ENCODE measurements around the gene SFT2D1.

The SFT2D1 gene

GRCh38 chr6:166343150-166343487 is 774 bp upstream of the SFT2D1 start:
- DNase-seq: peak in 1 of 2 donors; percentile 73
- Histone ChIP-seq H3K9ac (ENCODE audit: low read length) (no peak overlapping the region), H3K79me2 (ENCODE audit: control insufficient read depth, insufficient read depth, low read length, poor library complexity) (peaks cover 27% of the 10 kb centered on the region)

GRCh38 chr6:166341977-166342348 is 382 bp downstream of the SFT2D1 start:
- no peak overlapping the region for H3K23ac ChIP-seq (ENCODE audit: low read length)
- H3K27me3 ChIP-seq (ENCODE audit: insufficient read depth, low read length): no peaks in the 10 kb centered on the region
- peak overlapping the region; percentile 98 for H2AFZ ChIP-seq (ENCODE audit: insufficient read depth, low read length, poor library complexity)
- H3K79me2 ChIP-seq (ENCODE audit: control insufficient read depth, insufficient read depth, low read length, poor library complexity): peaks cover 27% of the 10 kb centered on the region
- peak in 1 of 2 donors; percentile 46 for DNase-seq
- peak overlapping the region; percentile 47 for H3K27ac ChIP-seq (ENCODE audit: low read depth, low read length)
- peaks cover 3 to 14% of the 10 kb centered on the region in 2 experiments for H3K4me1 ChIP-seq (ENCODE audit: control insufficient read depth in 1 of 2, insufficient read depth in 2 of 2, low read length in 2 of 2)
- H4K91ac ChIP-seq (ENCODE audit: low read depth, low read length): peak overlapping the region; percentile 98
- peak overlapping the region; percentile 99 for H3K4ac ChIP-seq (ENCODE audit: low read depth, low read length)
- H3K79me1 ChIP-seq (ENCODE audit: low read length): peaks cover 19% of the 10 kb centered on the region
- peak overlapping the region; percentile 87 for H2BK5ac ChIP-seq (ENCODE audit: low read depth, low read length, poor library complexity)
- peaks cover 9 to 10% of the 10 kb centered on the region in 2 experiments for H3K36me3 ChIP-seq (ENCODE audit: control insufficient read depth in 1 of 2, insufficient read depth in 2 of 2, low read length in 2 of 2)
- peak overlapping the region; percentile 92 for H3K9ac ChIP-seq (ENCODE audit: low read length)
- H3K9me3 ChIP-seq (ENCODE audit: insufficient read depth, low read depth, low read length): peaks cover 2% of the 10 kb centered on the region
- H3K14ac ChIP-seq (ENCODE audit: low read length): peak overlapping the region; percentile 100
- H2BK120ac ChIP-seq (ENCODE audit: insufficient read depth, low read length, poor library complexity): peak overlapping the region; percentile 91
- peak overlapping the region; percentile 63 for H3K4me2 ChIP-seq (ENCODE audit: low read length)
- peak overlapping the region; percentile 64 for H2AK5ac ChIP-seq (ENCODE audit: low read length)
- H4K8ac ChIP-seq (ENCODE audit: low read depth, low read length): peak overlapping the region; percentile 100
- WGBS (ENCODE audit: extremely low coverage, insufficient coverage, insufficient read length): no CpG with 5 or more reads among the region's 16 CpGs
- H2BK12ac ChIP-seq (ENCODE audit: low read length): no peak overlapping the region
- H3K4me3 ChIP-seq (ENCODE audit: low read depth, low read length): peak overlapping the region; percentile 98
- H4K12ac ChIP-seq (ENCODE audit: low read depth, low read length): peak overlapping the region; percentile 89
- peak overlapping the region; percentile 97 for H3K18ac ChIP-seq (ENCODE audit: low read length)

More at GRCh38 chr6:166343150-166343487, 774 bp upstream of the SFT2D1 start:
- H4K12ac ChIP-seq (ENCODE audit: low read depth, low read length): peak overlapping the region; percentile 89
- H4K8ac ChIP-seq (ENCODE audit: low read depth, low read length): no peak overlapping the region
- no peak overlapping the region for H2AK5ac ChIP-seq (ENCODE audit: low read length)
- H2BK120ac ChIP-seq (ENCODE audit: insufficient read depth, low read length, poor library complexity): peak overlapping the region; percentile 99
- no peaks in the 10 kb centered on the region for H3K27me3 ChIP-seq (ENCODE audit: insufficient read depth, low read length)
- H3K4me2 ChIP-seq (ENCODE audit: low read length): peak overlapping the region; percentile 63
- H4K91ac ChIP-seq (ENCODE audit: low read depth, low read length): peak overlapping the region; percentile 98
- H3K4ac ChIP-seq (ENCODE audit: low read depth, low read length): no peak overlapping the region
- peak overlapping the region; percentile 96 for H3K27ac ChIP-seq (ENCODE audit: low read depth, low read length)
- H3K4me3 ChIP-seq (ENCODE audit: low read depth, low read length): no peak overlapping the region
- no peak overlapping the region for H3K23ac ChIP-seq (ENCODE audit: low read length)
- peaks cover 19% of the 10 kb centered on the region for H3K79me1 ChIP-seq (ENCODE audit: low read length)
- H2BK5ac ChIP-seq (ENCODE audit: low read depth, low read length, poor library complexity): no peak overlapping the region
- peaks cover 2 to 3% of the 10 kb centered on the region in 2 experiments for H3K36me3 ChIP-seq (ENCODE audit: control insufficient read depth in 1 of 2, insufficient read depth in 2 of 2, low read length in 2 of 2)
- no peak overlapping the region for H2AFZ ChIP-seq (ENCODE audit: insufficient read depth, low read length, poor library complexity)
- no peak overlapping the region for H3K18ac ChIP-seq (ENCODE audit: low read length)
- peaks cover 2% of the 10 kb centered on the region for H3K9me3 ChIP-seq (ENCODE audit: insufficient read depth, low read depth, low read length)
- H3K14ac ChIP-seq (ENCODE audit: low read length): peak overlapping the region; percentile 100
- H3K4me1 ChIP-seq (ENCODE audit: control insufficient read depth in 1 of 2, insufficient read depth in 2 of 2, low read length in 2 of 2): peaks cover 3 to 14% of the 10 kb centered on the region in 2 experiments
- no CpG with 5 or more reads among the region's 3 CpGs for WGBS (ENCODE audit: extremely low coverage, insufficient coverage, insufficient read length)
- H2BK12ac ChIP-seq (ENCODE audit: low read length): no peak overlapping the region

- no CpG with 5 or more reads among the region's 7 CpGs for WGBS (ENCODE audit: extremely low coverage, insufficient coverage, insufficient read length)
- H3K4me3 ChIP-seq (ENCODE audit: low read depth, low read length): no peak overlapping the region
- H3K4ac ChIP-seq (ENCODE audit: low read depth, low read length): peak overlapping the region; percentile 75
- no peak overlapping the region for H3K27ac ChIP-seq (ENCODE audit: low read depth, low read length)
- no peak overlapping the region for H2BK5ac ChIP-seq (ENCODE audit: low read depth, low read length, poor library complexity)
- peaks cover 13 to 15% of the 10 kb centered on the region in 2 experiments for H3K36me3 ChIP-seq (ENCODE audit: control insufficient read depth in 1 of 2, insufficient read depth in 2 of 2, low read length in 2 of 2)
- peaks cover 27% of the 10 kb centered on the region for H3K79me2 ChIP-seq (ENCODE audit: control insufficient read depth, insufficient read depth, low read length, poor library complexity)
- no peak overlapping the region for H4K91ac ChIP-seq (ENCODE audit: low read depth, low read length)
- peaks cover 2% of the 10 kb centered on the region for H3K9me3 ChIP-seq (ENCODE audit: insufficient read depth, low read depth, low read length)
- H2AK5ac ChIP-seq (ENCODE audit: low read length): no peak overlapping the region
- H2BK120ac ChIP-seq (ENCODE audit: insufficient read depth, low read length, poor library complexity): no peak overlapping the region
- peaks cover 19% of the 10 kb centered on the region for H3K79me1 ChIP-seq (ENCODE audit: low read length)
- H3K4me1 ChIP-seq (ENCODE audit: control insufficient read depth in 1 of 2, insufficient read depth in 2 of 2, low read length in 2 of 2): peaks cover 3 to 14% of the 10 kb centered on the region in 2 experiments
- H3K18ac ChIP-seq (ENCODE audit: low read length): no peak overlapping the region
- H3K23ac ChIP-seq (ENCODE audit: low read length): no peak overlapping the region
- H3K14ac ChIP-seq (ENCODE audit: low read length): no peak overlapping the region
- H3K9ac ChIP-seq (ENCODE audit: low read length): no peak overlapping the region
- H4K8ac ChIP-seq (ENCODE audit: low read depth, low read length): no peak overlapping the region
- no peak overlapping the region for H2BK12ac ChIP-seq (ENCODE audit: low read length)
- H3K27me3 ChIP-seq (ENCODE audit: insufficient read depth, low read length): no peaks in the 10 kb centered on the region
- H3K4me2 ChIP-seq (ENCODE audit: low read length): peak overlapping the region; percentile 63
- no peak for DNase-seq
- no peak overlapping the region for H2AFZ ChIP-seq (ENCODE audit: insufficient read depth, low read length, poor library complexity)
- no peak overlapping the region for H4K12ac ChIP-seq (ENCODE audit: low read depth, low read length)
Measured at GRCh38 chr6:166341464-166341863, 881 bp downstream of the SFT2D1 start.

GRCh38 chr6:166338854-166339253 is 3.5 kb downstream of the SFT2D1 start:
- WGBS (ENCODE audit: extremely low coverage, insufficient coverage, insufficient read length): 100% methylated on average over 1 of the region's 9 CpGs
- Histone ChIP-seq H3K9ac (ENCODE audit: low read length) (no peak overlapping the region), H2AK5ac (ENCODE audit: low read length) (no peak overlapping the region), H2BK5ac (ENCODE audit: low read depth, low read length, poor library complexity) (no peak overlapping the region), H3K79me2 (ENCODE audit: control insufficient read depth, insufficient read depth, low read length, poor library complexity) (peaks cover 27% of the 10 kb centered on the region), H3K14ac (ENCODE audit: low read length) (no peak overlapping the region), H3K9me3 (ENCODE audit: insufficient read depth, low read depth, low read length) (peaks cover 2% of the 10 kb centered on the region), H4K91ac (ENCODE audit: low read depth, low read length) (no peak overlapping the region), H2BK120ac (ENCODE audit: insufficient read depth, low read length, poor library complexity) (no peak overlapping the region), H3K27ac (ENCODE audit: low read depth, low read length) (no peak overlapping the region), H3K79me1 (ENCODE audit: low read length) (peaks cover 12% of the 10 kb centered on the region), H3K4ac (ENCODE audit: low read depth, low read length) (peak overlapping the region; percentile 82), H3K36me3 (ENCODE audit: control insufficient read depth in 1 of 2, insufficient read depth in 2 of 2, low read length in 2 of 2) (peaks cover 21 to 32% of the 10 kb centered on the region in 2 experiments), H3K4me2 (ENCODE audit: low read length) (no peak overlapping the region), H3K4me3 (ENCODE audit: low read depth, low read length) (no peak overlapping the region), H3K27me3 (ENCODE audit: insufficient read depth, low read length) (no peaks in the 10 kb centered on the region), H3K23ac (ENCODE audit: low read length) (peak overlapping the region; percentile 15), H2AFZ (ENCODE audit: insufficient read depth, low read length, poor library complexity) (no peak overlapping the region), H3K18ac (ENCODE audit: low read length) (no peak overlapping the region), H4K8ac (ENCODE audit: low read depth, low read length) (no peak overlapping the region), H2BK12ac (ENCODE audit: low read length) (no peak overlapping the region), H3K4me1 (ENCODE audit: control insufficient read depth in 1 of 2, insufficient read depth in 2 of 2, low read length in 2 of 2) (peaks cover 0 to 8% of the 10 kb centered on the region in 2 experiments), H4K12ac (ENCODE audit: low read depth, low read length) (no peak overlapping the region)
- no peak for DNase-seq
